Osteocyte (in vitro differentiated cells): ENCODE results near the gene ALG1. TPM values are rescaled to one million over a fixed set of nuclear protein-coding genes. Genes with fewer than 3 reads are reported as not detected.
"Not testable (repeated sequence)": the region's sequence is repeated elsewhere in the genome, so short reads cannot be mapped to it uniquely, and the experiment has no call there.

Source experiments
- DNase-seq: peaks from one replicate; pipeline ENCODE4 v3.0.0; 2021; ENCODE audit warnings: mixed read lengths; ENCODE audit not compliant: unreplicated experiment; ENCODE audit errors: extremely low spot score
- H3K27ac Mint-ChIP-seq: one replicate; pipeline ENCODE4 v1.8.0; 2021; ENCODE audit warnings: mild to moderate bottlenecking, mixed read lengths; ENCODE audit not compliant: unreplicated experiment
- H3K27me3 Mint-ChIP-seq: one replicate; pipeline ENCODE4 v1.8.0; 2021; ENCODE audit warnings: mixed read lengths; ENCODE audit not compliant: unreplicated experiment
- H3K36me3 Mint-ChIP-seq: one replicate; pipeline ENCODE4 v1.8.0; 2021; ENCODE audit warnings: mixed read lengths; ENCODE audit not compliant: unreplicated experiment
- H3K4me1 Mint-ChIP-seq: one replicate; pipeline ENCODE4 v1.8.0; 2021; ENCODE audit warnings: mixed read lengths; ENCODE audit not compliant: unreplicated experiment
- H3K4me3 Mint-ChIP-seq: one replicate; pipeline ENCODE4 v1.8.0; 2021; ENCODE audit warnings: mild to moderate bottlenecking, moderate library complexity, mixed read lengths; ENCODE audit not compliant: unreplicated experiment
- H3K9me3 Mint-ChIP-seq: one replicate; pipeline ENCODE4 v1.8.0; 2021; ENCODE audit warnings: mixed read lengths; ENCODE audit not compliant: unreplicated experiment
- total RNA-seq: library from RNA; stranded (reverse); gene quantifications from 2 replicates; pipeline ENCODE4 v1.2.1, GENCODE V29; 2021
- TF ChIP-seq, protein P1 (sequence below): fragments of 200-600 bp; sonication (generic); IDR thresholded peaks from 2 replicates; pipeline ENCODE4 v1.5.0; 2021; ENCODE audit warnings: antibody characterized with exemption, mild to moderate bottlenecking, moderate library complexity

ALG1 gene
- total RNA-seq, 1 donor from 2014 or later = 31.6 TPM

DNA sequence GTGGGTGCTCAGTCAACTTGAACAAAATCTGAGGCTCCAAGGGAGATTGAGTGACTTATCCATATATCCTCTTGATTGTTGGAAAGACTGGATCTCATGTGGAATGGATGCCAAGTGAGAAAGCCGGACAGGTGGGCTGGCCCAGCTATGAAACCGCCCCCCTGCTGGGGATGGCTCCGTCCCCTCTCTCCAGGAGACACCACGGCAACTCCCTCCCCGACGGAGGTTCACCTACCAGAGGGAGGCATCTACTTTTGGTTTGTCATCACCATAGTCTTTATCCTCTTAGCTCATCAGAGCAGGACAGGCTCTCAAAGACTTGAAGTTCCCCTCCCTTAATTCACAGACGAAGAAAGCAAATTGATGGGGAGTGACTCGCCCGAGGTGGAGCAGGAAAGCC, 1.8 kb upstream of the ALG1 start:
- TF ChIP-seq, protein P1, sequence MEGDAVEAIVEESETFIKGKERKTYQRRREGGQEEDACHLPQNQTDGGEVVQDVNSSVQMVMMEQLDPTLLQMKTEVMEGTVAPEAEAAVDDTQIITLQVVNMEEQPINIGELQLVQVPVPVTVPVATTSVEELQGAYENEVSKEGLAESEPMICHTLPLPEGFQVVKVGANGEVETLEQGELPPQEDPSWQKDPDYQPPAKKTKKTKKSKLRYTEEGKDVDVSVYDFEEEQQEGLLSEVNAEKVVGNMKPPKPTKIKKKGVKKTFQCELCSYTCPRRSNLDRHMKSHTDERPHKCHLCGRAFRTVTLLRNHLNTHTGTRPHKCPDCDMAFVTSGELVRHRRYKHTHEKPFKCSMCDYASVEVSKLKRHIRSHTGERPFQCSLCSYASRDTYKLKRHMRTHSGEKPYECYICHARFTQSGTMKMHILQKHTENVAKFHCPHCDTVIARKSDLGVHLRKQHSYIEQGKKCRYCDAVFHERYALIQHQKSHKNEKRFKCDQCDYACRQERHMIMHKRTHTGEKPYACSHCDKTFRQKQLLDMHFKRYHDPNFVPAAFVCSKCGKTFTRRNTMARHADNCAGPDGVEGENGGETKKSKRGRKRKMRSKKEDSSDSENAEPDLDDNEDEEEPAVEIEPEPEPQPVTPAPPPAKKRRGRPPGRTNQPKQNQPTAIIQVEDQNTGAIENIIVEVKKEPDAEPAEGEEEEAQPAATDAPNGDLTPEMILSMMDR = no peak
- no peak overlapping the region for H3K27ac Mint-ChIP-seq
- no peaks in the 10 kb centered on the region for H3K9me3 Mint-ChIP-seq
- H3K4me1 Mint-ChIP-seq = peaks cover 16% of the 10 kb centered on the region
- H3K4me3 Mint-ChIP-seq = no peak overlapping the region
- peaks cover 18% of the 10 kb centered on the region for H3K27me3 Mint-ChIP-seq
- H3K36me3 Mint-ChIP-seq = peaks cover 2% of the 10 kb centered on the region
- DNase-seq = no peak

DNA sequence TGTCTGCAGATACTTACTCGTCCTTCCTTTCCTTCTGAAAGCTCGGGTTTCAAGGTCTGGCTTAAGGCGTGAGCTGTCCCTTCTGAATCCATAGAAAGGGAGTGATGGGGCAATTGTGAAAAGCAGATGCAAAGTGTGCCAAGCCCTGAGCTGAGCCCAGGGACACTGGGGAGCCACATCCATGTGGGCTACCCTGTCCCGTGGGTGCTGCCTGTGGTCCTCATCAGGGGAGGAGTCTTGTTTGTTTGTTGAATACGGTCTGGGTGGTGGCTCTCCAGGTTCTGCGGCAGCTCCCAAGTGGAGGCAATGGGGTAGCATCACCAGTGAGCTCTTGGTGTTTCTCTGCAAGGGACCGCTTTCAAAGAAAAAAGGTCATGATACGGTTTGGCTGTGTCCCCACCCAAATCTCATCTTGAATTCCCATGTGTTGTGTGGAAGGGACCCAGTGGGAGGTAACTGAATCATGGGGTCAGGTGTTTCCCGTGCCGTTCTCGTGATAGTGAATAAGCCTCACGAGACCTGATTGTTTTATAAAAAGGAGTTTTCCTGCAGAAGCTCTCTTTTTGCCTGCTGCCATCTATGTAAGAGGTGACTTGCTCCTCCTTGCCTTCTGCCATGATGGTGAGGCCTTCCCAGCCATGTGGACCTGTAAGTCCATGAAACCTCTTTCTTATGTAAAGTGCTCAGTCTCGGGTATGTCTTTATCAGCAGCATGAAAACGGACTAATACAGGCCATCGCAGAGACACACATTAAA, 1.0 kb upstream of the ALG1 start:
- Mint-ChIP-seq H3K4me3 (peak overlapping the region; percentile 32), H3K27ac (peak overlapping the region; percentile 88), H3K4me1 (peaks cover 16% of the 10 kb centered on the region)

DNA sequence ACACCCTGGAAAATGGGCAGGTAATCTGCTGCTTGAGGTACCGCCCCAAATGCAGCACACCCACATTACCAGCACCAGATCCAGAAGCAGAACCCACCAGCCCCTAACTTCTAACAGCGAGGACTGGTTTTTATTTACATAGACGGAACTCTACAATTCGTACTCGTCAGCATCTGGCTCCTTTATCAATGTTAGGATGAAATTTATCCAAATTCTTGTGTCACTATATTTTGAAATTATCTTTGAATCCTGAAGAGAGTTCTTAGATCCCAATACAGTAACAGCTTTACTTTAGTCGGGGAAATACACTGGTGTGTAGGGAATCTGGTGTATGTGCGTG, 332 bp upstream of the ALG1 start:
- Mint-ChIP-seq H3K9me3 (no peaks in the 10 kb centered on the region), H3K4me1 (peaks cover 16% of the 10 kb centered on the region), H3K27ac (peak overlapping the region; percentile 88)

More for the DNA sequence above, 1.0 kb upstream of the ALG1 start:
- peaks cover 9% of the 10 kb centered on the region for H3K36me3 Mint-ChIP-seq
- peaks cover 18% of the 10 kb centered on the region for H3K27me3 Mint-ChIP-seq
- DNase-seq = no peak
- TF ChIP-seq, protein P1 = no peak
- H3K9me3 Mint-ChIP-seq = no peaks in the 10 kb centered on the region

DNA sequence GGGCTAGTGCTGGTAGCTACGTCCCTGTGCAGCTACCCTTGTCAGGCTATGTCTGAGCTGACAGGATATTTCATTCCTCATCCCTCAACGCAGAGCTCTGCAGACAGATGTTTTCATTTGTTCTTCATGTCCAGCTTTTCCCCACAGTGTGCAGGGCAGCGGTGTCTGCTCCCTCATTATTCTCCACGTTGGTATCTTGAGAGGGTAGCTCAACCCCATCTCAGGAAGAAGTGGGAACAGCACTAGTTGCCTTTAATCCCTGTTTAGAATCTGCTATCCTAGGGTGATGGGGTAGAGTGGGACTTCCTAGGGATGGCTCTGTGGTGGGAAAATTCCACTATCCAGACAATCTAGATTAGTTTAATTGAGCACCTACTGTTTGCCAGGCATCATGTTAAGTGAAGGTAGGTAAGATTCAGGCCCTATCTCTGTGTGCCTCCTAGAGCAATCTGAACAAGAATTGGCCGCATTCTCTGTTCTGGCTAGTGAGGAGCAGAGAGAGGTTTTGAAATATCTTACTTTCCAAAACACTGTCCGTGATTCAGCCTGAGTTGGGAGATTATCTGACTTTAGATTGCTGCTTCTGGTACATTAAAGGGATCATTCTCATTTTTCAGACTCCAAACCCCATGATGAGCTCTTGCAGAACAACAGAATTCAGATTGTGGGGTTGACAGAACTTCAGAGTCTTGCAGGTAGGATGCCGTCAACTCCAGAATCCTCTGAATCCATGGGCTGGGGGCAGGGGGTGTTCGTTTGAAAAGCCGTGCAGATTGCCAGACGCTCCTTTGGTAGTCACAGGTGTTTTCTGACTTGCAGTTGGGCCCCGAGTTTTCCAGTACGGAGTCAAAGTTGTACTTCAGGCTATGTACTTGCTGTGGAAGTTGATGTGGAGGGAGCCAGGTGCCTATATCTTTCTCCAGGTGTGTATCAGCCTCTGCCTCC, 963 bp downstream of the ALG1 start:
- Mint-ChIP-seq H3K27ac (peak overlapping the region; percentile 88), H3K4me1 (peaks cover 16% of the 10 kb centered on the region), H3K36me3 (peaks cover 12% of the 10 kb centered on the region), H3K9me3 (no peaks in the 10 kb centered on the region), H3K27me3 (peaks cover 5% of the 10 kb centered on the region), H3K4me3 (peak overlapping the region; percentile 92)
- DNase-seq = no peak
- TF ChIP-seq, protein P1 = no peak

More for the DNA sequence above, 332 bp upstream of the ALG1 start:
- TF ChIP-seq, protein P1 = no peak
- no peak for DNase-seq
- Mint-ChIP-seq H3K36me3 (peaks cover 12% of the 10 kb centered on the region), H3K4me3 (peak overlapping the region; percentile 92), H3K27me3 (peaks cover 16% of the 10 kb centered on the region)

DNA sequence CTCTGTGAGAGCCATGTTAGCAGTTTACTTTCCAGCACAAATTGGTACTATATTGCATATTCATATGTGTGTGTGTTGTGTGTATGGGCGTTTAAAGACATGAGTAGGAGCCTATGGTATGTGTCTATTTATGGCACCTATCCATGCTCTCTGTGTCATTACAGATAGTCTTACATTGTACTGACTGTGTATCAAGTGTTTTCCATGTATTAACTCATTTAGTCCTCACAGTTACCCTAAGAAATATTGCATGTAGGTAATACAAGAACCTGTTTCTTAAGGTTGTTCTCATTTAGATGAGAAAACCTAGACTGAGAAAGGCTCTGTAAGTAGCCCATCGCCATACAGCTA, 1.6 kb downstream of the ALG1 start:
- no peak for DNase-seq

DNA sequence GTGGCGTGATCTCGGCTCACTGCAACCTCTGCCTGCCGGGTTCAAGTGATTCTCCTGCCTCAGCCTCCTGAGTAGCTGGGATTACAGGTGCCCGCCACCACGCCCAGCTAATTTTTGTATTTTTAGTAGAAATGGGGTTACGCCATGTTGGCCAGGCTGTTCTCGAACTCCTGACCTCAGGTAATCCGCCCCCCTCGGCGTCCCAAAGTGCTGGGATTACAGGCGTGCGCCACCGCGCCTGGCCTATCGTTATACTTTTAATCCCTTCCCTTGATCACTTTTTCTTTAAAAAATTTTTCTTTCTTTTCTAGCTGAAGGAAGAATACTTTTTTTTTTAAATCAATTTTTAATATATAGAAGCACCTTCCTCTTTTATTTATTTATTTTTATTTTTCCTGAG, 2.1 kb downstream of the ALG1 start:
- not testable (repeated sequence) for H3K27me3 Mint-ChIP-seq, H3K4me3 Mint-ChIP-seq, H3K27ac Mint-ChIP-seq, H3K9me3 Mint-ChIP-seq, DNase-seq
- Mint-ChIP-seq H3K36me3 (peaks cover 18% of the 10 kb centered on the region), H3K4me1 (peaks cover 16% of the 10 kb centered on the region)

More for the DNA sequence above, 1.6 kb downstream of the ALG1 start:
- Mint-ChIP-seq H3K27me3 (no peaks in the 10 kb centered on the region), H3K4me1 (peaks cover 16% of the 10 kb centered on the region), H3K36me3 (peaks cover 18% of the 10 kb centered on the region), H3K27ac (no peak overlapping the region), H3K4me3 (peak overlapping the region; percentile 52), H3K9me3 (no peaks in the 10 kb centered on the region)
- TF ChIP-seq, protein P1 = no peak
